Prostate gland (tissue), 2 donors: Measurements from ENCODE around the gene FCHSD2.

ENCODE experiments used
- CTCF ChIP-seq, 4 experiments: fragments of 200-600 bp in 2 of 4; fragments of 450-650 bp in 2 of 4; sonication (generic) in 2 of 4; IDR thresholded peaks; 1 replicate in 3 of 4; 2 replicates in 1 of 4; pipeline ENCODE4 v1.5.1; 2016 to 2019; ENCODE audit warnings: antibody characterized with exemption in 4 of 4, mild to moderate bottlenecking in 2 of 4, moderate library complexity in 2 of 4
- POLR2A ChIP-seq: fragments of 450-650 bp; IDR thresholded peaks from one replicate; pipeline ENCODE4 v1.6.1; 2016; ENCODE audit warnings: antibody characterized with exemption, mild to moderate bottlenecking

- no peak for TF ChIP-seq CTCF (IDR thresholded peaks at IDR 0.05)
- TF ChIP-seq POLR2A: no peak
Measured at GRCh38 chr11:72953637-72954036, 188.5 kb downstream of the FCHSD2 start.
